ENCODE measurements around the gene GPRIN1.
A peak's percentile ranks its signal among the peaks of the same experiment; 100 is the strongest.
"Not testable (repeated sequence)": the region's sequence is repeated elsewhere in the genome, so short reads cannot be mapped to it uniquely, and the experiment has no call there.

Gene GPRIN1

DNA sequence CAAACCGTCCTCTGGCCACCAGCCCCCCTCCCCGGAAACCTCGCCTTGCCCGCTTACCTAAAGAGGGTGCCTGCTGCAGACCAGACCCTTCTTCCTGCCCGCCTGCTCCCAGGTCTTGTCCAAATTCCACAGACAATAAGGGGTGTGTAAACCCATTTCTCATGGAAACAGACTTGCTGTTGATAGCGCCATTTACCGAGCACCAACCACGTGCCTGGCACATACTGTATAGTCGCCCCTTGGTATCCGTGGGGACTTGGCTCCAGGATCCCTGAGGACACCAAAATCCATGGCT lies 35.7 kb downstream of the GPRIN1 start:
- DNase-seq (ENCODE audit: low spot score) = no peak

DNA sequence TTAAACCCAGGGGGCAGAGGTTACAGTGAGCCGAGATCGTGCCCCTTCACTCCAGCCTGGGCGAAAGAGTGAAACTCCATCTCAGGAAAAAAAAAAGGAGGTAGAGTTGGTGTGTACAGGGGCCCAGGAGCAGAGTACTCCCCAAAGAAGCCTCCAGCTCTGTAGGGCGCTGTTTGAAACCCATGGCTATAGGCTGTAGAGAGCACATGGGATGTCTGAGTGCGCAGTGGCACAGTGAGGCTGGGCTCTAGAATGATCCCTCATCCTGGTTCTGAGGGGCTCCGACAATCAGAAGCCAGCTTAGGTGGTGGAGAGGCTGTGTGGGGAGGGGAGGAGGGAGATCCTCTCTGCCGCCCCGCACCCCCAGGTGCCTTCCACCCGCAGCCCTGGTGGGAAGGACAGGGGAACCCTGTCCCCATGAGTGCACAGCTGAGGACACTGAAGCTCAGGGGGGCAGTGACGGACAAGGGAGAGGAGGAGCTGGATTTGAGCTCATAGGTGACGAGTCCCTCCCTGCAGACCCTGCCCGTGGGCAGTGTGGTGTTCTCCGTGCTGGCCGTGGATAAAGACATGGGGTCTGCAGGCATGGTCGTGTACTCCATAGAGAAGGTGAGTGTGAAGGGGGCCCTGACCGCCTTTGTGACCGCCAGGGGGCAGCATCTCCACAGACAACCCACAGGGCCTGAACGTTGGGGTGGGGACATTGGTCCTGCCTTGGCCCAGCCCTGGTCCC lies 36.2 kb downstream of the GPRIN1 start:
- DNase-seq (ENCODE audit: low spot score) = peak; percentile 78

DNA sequence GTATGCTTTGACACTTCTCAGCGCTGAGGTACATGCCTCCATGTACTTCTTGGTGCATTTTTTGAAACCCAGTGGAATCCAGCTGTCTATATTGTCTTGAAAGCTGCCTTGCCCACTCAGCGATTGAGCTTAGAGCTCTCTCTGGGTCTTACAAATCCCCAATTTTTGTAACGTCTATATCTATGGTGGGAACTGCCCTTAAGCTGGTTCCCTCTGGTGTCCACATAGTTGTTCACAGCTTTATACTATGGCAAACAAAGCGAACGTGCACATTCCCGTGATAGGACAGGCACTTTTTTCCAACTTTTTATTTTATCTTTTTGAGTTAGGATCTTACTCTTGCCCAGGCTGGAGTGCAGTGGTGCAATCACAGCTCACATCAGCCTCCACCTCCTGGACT lies 39.9 kb downstream of the GPRIN1 start:
- DNase-seq (ENCODE audit: low spot score) = no peak

DNA sequence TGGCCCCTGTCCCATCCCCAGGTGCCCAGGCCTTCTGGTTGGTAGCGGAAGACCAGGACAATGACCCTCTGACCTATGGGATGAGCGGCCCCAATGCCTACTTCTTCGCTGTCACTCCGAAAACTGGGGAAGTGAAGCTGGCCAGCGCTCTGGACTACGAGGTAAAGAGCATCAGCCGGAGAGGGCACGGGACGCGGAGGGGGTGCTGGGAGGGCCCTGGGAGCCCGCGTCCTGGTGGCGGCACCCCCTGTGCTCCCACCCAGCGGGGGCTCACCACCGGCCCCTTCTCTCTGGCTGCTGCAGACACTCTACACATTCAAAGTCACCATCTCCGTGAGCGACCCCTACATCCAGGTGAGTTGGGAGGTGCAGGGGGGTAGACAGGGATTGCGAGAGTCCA lies 41.3 kb downstream of the GPRIN1 start:
- DNase-seq (ENCODE audit: low spot score) = no peak

DNA sequence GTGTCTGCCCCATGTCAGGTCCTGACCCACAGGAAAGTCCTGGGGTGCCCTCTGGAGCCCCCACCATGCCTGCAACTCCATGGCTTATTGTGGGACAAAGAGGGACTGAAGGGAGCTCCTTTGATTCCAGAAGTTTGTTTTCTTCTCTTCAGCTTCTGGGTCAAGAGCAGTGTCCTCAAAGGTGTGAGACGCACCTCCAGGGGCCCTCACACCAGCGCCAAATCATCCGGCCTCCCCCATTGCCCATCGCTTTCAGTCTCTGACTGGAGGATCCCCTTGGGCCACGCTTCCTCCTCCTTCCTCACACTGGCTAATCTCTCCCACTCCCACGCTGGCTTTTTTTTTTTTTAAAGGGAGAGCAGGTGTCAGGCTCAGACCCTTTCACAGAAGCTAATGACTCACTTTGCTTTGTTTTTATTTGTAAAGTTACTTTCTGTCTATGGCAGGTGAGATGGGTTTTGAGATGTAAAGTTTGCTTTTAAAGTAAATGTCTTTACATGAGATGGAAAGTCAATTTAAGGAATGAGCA lies 44.1 kb downstream of the GPRIN1 start:
- DNase-seq (ENCODE audit: low spot score) = no peak

DNA sequence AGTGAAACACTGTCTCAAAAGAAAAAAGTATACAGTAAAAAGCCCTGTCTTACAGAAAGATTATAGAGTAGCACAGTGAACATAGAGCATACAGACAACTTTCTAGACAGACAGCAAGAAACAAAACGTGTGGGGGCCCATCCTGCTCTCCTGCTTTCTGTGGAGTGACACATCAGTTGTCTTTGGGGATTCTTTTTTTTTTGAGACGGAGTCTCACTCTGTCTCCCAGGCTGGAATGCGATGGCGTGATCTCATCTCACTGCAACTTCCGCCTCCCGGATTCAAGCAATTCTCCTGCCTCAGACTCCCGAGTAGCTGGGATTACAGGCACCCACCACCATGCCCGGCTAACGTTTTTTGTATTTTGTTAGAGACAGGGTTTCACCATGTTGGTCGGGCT lies 46.0 kb downstream of the GPRIN1 start:
- no peak for DNase-seq (ENCODE audit: low spot score)

DNA sequence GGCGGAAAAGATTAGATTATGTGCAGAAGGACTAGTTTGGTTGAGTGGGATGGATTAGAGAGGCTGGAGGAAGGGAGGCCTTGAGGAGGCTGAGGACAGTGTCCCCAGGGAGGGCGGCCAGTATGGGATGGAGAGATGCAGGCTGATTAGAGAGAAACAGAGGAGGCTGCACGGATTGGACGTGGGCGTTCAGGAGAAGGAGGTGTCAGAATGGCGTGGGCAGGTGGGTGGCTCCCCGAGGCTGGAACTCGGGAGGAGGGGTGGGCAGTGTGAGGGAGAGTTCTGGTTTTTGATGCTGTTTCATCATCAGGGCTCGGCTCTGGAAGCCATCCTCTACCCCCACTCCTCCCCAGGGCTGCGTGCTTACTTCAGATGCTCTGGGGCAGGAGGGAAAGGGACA lies 47.8 kb downstream of the GPRIN1 start:
- DNase-seq (ENCODE audit: low spot score) = no peak

DNA sequence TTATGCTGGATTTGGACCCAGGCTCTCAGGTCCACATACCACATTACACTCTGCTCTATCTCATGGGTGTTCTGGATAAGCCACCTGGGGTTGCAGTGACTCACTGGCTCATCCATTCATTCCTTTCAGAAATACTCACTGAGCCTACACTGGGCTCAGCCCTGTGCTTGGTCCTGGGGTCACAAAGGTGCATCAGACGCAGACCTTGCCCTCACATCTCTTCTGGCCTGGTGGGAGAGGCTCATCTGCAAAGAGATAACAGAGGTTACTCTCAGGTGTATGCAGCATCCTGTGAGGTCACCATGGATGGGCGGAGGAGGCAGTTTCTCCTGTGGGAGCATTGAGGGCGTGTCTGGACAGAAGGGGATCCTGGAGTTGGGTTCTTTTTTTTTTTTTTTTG lies 48.7 kb downstream of the GPRIN1 start:
- DNase-seq (ENCODE audit: low spot score) = no peak

DNA sequence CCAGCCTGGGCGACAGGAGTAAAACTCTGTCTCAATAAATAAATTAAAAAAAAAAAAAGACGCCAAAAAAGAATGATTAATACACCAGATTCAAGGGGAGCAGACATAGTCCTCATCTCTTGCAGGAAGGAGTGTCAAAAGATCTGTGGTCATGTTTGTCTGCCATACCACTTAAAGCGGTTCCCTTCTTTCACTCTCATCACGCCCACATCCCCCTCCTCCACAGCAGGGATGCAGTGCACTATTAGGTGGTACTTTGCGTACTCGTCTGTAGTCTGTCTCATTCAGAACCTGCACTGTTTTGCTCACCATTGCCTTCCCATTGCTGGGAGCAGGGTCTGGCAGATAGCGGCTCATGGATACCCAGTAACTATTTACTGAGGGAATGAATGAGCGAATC lies 49.6 kb downstream of the GPRIN1 start:
- no peak for DNase-seq (ENCODE audit: low spot score)

DNA sequence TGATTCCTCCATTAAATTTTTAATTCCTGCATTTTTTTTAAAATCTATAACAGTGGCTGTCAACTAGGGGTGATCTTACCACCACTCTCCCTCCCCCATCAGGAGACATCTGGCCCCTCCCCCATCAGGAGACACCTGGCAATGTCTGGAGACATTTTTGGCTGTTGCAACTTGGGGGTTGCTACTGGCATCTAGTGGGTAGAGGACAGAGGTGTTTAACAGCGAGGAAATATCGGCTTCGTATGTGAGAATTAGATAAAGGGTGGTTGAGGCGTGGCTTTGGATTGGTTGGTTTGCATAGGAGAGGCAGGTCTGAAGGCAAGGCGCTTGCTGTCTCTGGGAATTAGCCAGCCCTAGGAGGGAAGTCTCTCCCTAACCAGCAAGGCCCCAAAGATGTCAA lies 50.3 kb downstream of the GPRIN1 start:
- DNase-seq (ENCODE audit: low spot score) = peak; percentile 37

DNA sequence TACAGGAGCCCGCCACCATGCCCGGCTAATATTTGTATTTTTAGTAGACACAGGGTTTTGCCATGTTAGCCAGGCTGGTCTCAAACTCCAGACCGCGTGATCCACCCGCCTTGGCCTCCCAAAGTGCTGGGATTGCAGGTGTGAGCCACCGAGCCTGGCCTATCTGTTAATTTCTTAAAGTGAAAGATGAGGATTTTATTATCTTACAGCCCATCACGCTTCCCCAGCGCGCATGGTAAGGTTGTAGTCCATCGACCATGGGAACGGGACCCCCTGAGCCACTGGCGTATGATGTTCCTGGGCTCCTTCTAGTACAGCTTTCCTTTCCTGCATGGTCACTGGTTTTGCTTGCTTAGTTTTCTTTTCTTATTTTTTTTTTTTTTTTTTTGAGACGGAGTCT lies 52.1 kb downstream of the GPRIN1 start:
- no peak for DNase-seq (ENCODE audit: low spot score)

DNA sequence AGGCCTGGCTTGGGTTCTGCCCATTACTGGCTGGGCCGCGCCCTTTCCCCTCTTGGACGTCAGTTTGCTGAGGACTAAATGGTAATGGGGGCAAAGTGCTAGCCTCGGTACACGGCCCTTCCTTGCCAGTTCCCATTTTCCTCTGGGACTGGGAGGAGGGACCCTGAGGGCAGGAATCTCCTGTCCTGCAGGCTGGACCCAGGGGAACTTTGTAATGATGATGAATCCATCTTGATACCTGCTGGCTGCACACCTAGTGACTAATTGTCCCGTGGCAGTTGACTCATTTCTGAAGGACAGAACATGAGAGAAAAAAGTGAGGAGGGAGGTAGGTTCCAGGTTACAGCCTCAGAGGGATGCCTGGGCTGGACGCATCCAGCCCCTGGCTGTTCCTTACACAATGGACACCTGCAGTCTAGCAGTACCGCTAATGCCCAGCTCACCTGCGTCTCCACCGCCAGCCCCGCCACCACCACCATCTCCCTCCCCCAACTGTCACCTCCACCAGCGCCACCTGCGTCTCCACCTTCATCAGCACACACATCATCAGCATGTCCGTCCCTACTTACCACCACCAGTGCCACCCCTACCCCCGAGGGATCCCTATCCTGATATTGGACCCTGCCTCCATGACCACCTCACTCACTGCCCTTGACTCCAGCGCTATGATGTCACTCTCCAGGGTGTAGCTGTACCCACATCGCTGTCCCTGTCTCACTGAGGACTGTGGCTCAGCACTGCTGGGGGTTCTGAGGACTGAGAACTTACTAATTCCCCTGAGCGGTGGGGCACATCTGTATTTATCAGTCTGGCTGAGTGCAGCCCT lies 56.5 kb downstream of the GPRIN1 start:
- peak; percentile 25 for DNase-seq (ENCODE audit: low spot score)

DNA sequence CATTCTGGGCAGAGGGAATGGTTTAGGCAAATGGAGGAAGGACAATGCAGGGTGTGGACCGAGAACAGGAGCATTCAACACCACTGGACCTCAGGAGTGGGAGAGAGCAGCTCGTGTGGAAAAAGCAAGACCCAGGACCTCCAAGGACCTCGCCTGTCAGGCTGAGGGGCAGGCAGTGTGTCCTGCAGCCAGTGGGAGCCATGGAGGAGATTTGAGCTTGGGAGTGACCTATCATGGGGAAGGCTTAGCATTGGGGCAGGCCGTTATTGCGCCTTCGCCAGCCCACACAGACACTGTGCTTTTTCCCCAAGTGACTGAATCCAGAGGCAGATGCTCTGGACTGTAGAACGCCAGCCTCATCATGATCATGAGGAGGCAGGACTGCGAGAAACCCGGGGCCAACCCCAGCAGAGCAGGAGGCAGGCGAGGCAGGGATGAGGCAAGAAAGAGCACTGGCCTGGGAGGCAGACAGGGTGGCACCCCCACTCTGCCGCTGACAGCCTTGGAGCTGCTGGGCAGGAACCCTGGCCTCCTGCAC lies 57.6 kb downstream of the GPRIN1 start:
- DNase-seq (ENCODE audit: low spot score) = no peak

DNA sequence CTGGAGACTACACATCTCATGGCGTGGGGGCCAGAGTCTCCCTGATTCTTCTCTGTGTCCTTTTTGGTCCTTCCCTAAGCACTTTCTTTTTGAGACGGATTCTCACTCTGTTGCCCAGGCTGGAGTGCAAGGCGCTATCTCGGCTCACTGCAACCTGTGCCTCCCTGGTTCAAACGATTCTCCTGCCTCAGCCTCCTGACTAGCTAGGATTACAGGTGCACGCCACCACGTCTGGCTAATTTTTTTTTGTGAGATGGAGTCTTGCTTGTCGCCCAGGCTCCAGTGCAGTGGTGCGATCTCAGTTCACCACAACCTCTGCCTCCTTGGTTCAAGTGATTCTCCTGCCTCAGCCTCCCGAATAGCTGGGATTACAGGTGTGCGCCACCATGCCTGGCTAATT lies 59.0 kb downstream of the GPRIN1 start:
- DNase-seq (ENCODE audit: low spot score) = not testable (repeated sequence)

DNA sequence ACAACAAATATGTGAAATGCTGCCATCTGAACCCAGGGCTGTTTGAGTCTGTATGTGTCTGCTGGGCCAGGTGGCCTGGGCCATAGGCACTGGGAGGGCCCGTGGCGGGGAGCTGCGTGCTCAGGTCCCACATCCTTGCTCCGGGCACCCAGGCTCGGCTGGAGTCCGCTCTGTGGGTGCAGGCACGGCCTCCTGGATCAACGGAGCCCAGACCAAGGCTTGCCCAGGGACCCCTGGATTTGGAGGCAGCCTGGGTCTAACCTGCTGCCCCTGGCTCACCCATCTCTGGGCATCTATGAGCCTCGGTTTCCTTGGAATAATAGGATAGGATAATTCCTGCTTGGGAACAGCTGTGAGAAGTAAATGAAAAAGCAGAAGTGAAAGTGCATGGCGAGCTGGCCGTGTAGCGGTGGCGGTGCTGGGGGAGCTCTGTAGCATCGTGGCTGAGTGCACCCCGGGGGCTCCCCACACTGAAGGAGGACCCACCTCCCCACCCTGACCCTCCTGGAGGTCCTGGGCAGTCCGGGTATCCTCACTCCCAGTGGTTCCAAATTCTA lies 59.6 kb downstream of the GPRIN1 start:
- DNase-seq (ENCODE audit: low spot score) = no peak

DNA sequence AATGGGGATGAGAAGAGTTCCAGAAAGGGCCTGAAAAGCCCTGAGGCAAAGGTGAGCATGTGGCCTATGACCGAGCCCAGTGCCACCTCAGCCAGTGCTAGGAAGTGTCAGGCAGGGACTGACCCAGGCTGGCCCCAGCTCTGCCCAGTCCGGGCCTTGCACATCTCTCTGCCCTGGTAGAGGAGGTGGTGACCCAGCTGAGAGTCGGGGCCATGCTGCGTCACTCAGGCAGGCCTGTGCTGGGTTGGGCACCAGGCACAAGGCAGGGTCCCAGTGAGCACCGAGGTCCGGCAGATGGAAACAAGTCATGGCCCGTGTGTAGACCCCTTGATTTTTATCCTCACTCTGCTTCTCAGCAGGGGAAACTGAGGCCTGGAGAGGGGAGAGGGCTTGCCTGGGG lies 60.1 kb downstream of the GPRIN1 start:
- DNase-seq (ENCODE audit: low spot score) = no peak

DNA sequence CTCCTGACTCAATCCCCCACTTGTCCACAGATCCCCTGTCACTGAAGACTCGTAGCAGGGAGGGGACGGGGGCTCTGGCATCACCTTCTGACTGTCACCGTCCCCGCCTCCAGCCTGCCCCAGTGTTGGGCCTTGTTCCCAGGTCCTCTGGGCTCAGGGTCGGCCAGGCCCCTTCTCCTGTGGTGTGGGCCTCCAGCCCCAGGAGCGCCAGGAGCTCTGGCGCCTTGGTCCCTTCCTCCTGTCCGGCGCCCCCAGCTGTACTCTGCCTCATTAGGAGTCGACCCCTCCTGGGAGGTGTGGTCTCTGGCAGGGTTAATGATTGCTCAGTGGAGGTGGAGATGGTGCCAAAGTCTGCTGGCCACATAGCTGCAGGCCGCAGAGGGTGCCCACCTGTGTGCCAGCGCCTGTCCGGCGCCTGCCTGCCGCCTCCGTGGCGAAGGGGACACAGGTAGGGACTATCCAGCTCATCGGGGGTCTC lies 61.0 kb downstream of the GPRIN1 start, which contains the start of gene CDHR2:
TSS of gene CDHR2 (plus strand) at position 376 of the 478 bp plus-strand sequence. CDS start 16,011 bp downstream, outside the sequence.
- no peak for DNase-seq (ENCODE audit: low spot score)

DNA sequence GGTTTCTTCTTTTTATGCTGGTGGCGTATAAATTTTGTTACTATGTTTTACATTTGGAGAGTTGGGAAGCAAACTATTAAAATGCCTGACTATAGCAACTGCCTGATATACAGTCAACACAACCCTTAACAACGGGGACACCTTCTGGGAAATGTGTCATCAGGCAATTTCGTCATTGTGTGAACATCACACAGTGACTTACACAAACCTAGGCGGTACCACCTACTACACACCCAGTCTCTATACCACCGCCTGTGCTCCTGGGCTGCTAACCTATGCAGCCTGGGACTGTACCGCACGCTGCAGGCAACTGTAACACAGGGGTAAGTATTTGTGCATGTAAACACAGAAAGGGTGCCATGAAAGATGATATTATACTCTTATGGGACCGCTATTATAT lies 62.2 kb downstream of the GPRIN1 start:
- DNase-seq (ENCODE audit: low spot score) = peak; percentile 71

Data from CD4-positive, alpha-beta T cell treated with Interleukin-15 for 4 hours (primary cell).